ENCODE data around the gene MAGI3. TPM values are rescaled to one million over a fixed set of nuclear protein-coding genes. Genes with fewer than 3 reads are reported as not detected.

Gene MAGI3
- total and polyA plus RNA-seq, 2 donors (not counting 1 experiment from before 2014, with no cell fraction given) = 5.1 to 9.2 TPM

- H3K9ac ChIP-seq (ENCODE audit: insufficient read depth, low read length) = no peak overlapping the region
- no peaks in the 10 kb centered on the region for H3K27me3 ChIP-seq (ENCODE audit: control insufficient read depth, insufficient read depth, low read length)
- H4K20me1 ChIP-seq (ENCODE audit: control insufficient read depth, extremely low read depth, insufficient read depth, low read length) = no peaks in the 10 kb centered on the region
- no peak for DNase-seq (ENCODE audit: low read depth in 2 of 2)
- H3K79me2 ChIP-seq (ENCODE audit: control insufficient read depth, insufficient read depth, low read length) = no peaks in the 10 kb centered on the region
- no peak overlapping the region for H3K4me3 ChIP-seq (replicated peaks in 1 of 4; ENCODE audit: control extremely low read depth in 1 of 4, insufficient read depth in 1 of 4, low read depth in 3 of 4, low read length in 4 of 4)
- H3K36me3 ChIP-seq (ENCODE audit: control insufficient read depth, insufficient read depth, low read length) = no peaks in the 10 kb centered on the region
- H3K27ac ChIP-seq (ENCODE audit: insufficient read depth, low read length) = no peak overlapping the region
- peaks cover 2% of the 10 kb centered on the region for H3K4me1 ChIP-seq (ENCODE audit: control insufficient read depth, extremely low read depth, insufficient read depth, low read length)
- no peaks in the 10 kb centered on the region for H3K9me3 ChIP-seq (ENCODE audit: control insufficient read depth, insufficient read depth, low read depth, low read length)
- H3K4me2 ChIP-seq (ENCODE audit: extremely low read depth, insufficient read depth, low read length) = no peak overlapping the region
- TF ChIP-seq EZH2 (IDR thresholded peaks at IDR 0.05; ENCODE audit: low read length, missing control alignments) (no peak), CTCF (conservative IDR thresholded peaks at IDR 0.05 in 1 of 2, IDR thresholded peaks at IDR 0.05 in 1 of 2; ENCODE audit: low read depth in 1 of 2, low read length in 2 of 2) (no peak)
- no peak overlapping the region for H2AFZ ChIP-seq (ENCODE audit: low read length)
These were observed 282.2 kb downstream of the MAGI3 start for GRCh38 chr1:113672491-113672890.

GRCh38 chr1:113674591-113674990, 284.3 kb downstream of the MAGI3 start:
- DNase-seq (ENCODE audit: low read depth in 2 of 2) = peak in 1 of 2 donors; percentile 14
- no peak overlapping the region for H3K4me2 ChIP-seq (ENCODE audit: extremely low read depth, insufficient read depth, low read length)

GRCh38 chr1:113675302-113675701, 285.0 kb downstream of the MAGI3 start:
- H3K79me2 ChIP-seq (ENCODE audit: control insufficient read depth, insufficient read depth, low read length) = no peaks in the 10 kb centered on the region
- H3K4me1 ChIP-seq (ENCODE audit: control insufficient read depth, extremely low read depth, insufficient read depth, low read length) = peaks cover 2% of the 10 kb centered on the region
- H4K20me1 ChIP-seq (ENCODE audit: control insufficient read depth, extremely low read depth, insufficient read depth, low read length) = no peaks in the 10 kb centered on the region
- H3K27ac ChIP-seq (ENCODE audit: insufficient read depth, low read length) = no peak overlapping the region
- no peaks in the 10 kb centered on the region for H3K36me3 ChIP-seq (ENCODE audit: control insufficient read depth, insufficient read depth, low read length)
- peak in 1 of 2 donors; percentile 25 for DNase-seq (ENCODE audit: low read depth in 2 of 2)
- no peak overlapping the region for H2AFZ ChIP-seq (ENCODE audit: low read length)
- TF ChIP-seq EZH2 (IDR thresholded peaks at IDR 0.05; ENCODE audit: low read length, missing control alignments) (no peak), CTCF (conservative IDR thresholded peaks at IDR 0.05 in 1 of 2, IDR thresholded peaks at IDR 0.05 in 1 of 2; ENCODE audit: low read depth in 1 of 2, low read length in 2 of 2) (no peak)
- no peak overlapping the region for H3K9ac ChIP-seq (ENCODE audit: insufficient read depth, low read length)
- no peak overlapping the region for H3K4me2 ChIP-seq (ENCODE audit: extremely low read depth, insufficient read depth, low read length)
- H3K4me3 ChIP-seq (replicated peaks in 1 of 4; ENCODE audit: control extremely low read depth in 1 of 4, insufficient read depth in 1 of 4, low read depth in 3 of 4, low read length in 4 of 4) = no peak overlapping the region
- H3K9me3 ChIP-seq (ENCODE audit: control insufficient read depth, insufficient read depth, low read depth, low read length) = no peaks in the 10 kb centered on the region
- H3K27me3 ChIP-seq (ENCODE audit: control insufficient read depth, insufficient read depth, low read length) = no peaks in the 10 kb centered on the region

More at GRCh38 chr1:113674591-113674990, 284.3 kb downstream of the MAGI3 start:
- no peak overlapping the region for H3K27ac ChIP-seq (ENCODE audit: insufficient read depth, low read length)
- no peak overlapping the region for H3K4me3 ChIP-seq (replicated peaks in 1 of 4; ENCODE audit: control extremely low read depth in 1 of 4, insufficient read depth in 1 of 4, low read depth in 3 of 4, low read length in 4 of 4)
- H3K27me3 ChIP-seq (ENCODE audit: control insufficient read depth, insufficient read depth, low read length) = no peaks in the 10 kb centered on the region
- peaks cover 2% of the 10 kb centered on the region for H3K4me1 ChIP-seq (ENCODE audit: control insufficient read depth, extremely low read depth, insufficient read depth, low read length)
- H2AFZ ChIP-seq (ENCODE audit: low read length) = no peak overlapping the region
- H3K79me2 ChIP-seq (ENCODE audit: control insufficient read depth, insufficient read depth, low read length) = no peaks in the 10 kb centered on the region
- H4K20me1 ChIP-seq (ENCODE audit: control insufficient read depth, extremely low read depth, insufficient read depth, low read length) = no peaks in the 10 kb centered on the region
- H3K9me3 ChIP-seq (ENCODE audit: control insufficient read depth, insufficient read depth, low read depth, low read length) = no peaks in the 10 kb centered on the region
- H3K9ac ChIP-seq (ENCODE audit: insufficient read depth, low read length) = no peak overlapping the region
- no peaks in the 10 kb centered on the region for H3K36me3 ChIP-seq (ENCODE audit: control insufficient read depth, insufficient read depth, low read length)
- TF ChIP-seq CTCF (conservative IDR thresholded peaks at IDR 0.05 in 1 of 2, IDR thresholded peaks at IDR 0.05 in 1 of 2; ENCODE audit: low read depth in 1 of 2, low read length in 2 of 2) (no peak), EZH2 (IDR thresholded peaks at IDR 0.05; ENCODE audit: low read length, missing control alignments) (no peak)
